H9 (cell line): ENCODE results near the gene NSMF. TPM values are rescaled to one million over a fixed set of nuclear protein-coding genes. Genes with fewer than 3 reads are reported as not detected.

Experiments used
- DNase-seq: peaks from one replicate; pipeline ENCODE4 v3.0.0-alpha.2; 2017
- H2AFZ ChIP-seq: one replicate; pipeline ENCODE4 v1.6.1; 2013; ENCODE audit warnings: mild to moderate bottlenecking, low read length, control low read depth, moderate library complexity
- H2AK5ac ChIP-seq: 2 replicates; pipeline ENCODE4 v1.6.1; 2013; ENCODE audit warnings: low read length, control low read depth, mixed read lengths; ENCODE audit not compliant: insufficient read length
- H2BK120ac ChIP-seq: one replicate; pipeline ENCODE4 v1.6.1; 2013; ENCODE audit warnings: low read depth, mild to moderate bottlenecking, low read length, control low read depth, inconsistent platforms; ENCODE audit not compliant: poor library complexity, severe bottlenecking
- H2BK12ac ChIP-seq: 2 replicates; pipeline ENCODE4 v1.6.1; 2013; ENCODE audit warnings: low read length, control low read depth, mixed read lengths, low read depth; ENCODE audit not compliant: insufficient read length
- H2BK15ac ChIP-seq: 2 replicates; pipeline ENCODE4 v1.6.1; 2013; ENCODE audit warnings: low read depth, low read length, control low read depth
- H2BK20ac ChIP-seq: one replicate; pipeline ENCODE4 v1.6.1; 2013; ENCODE audit warnings: low read depth, mild to moderate bottlenecking, low read length, control low read depth, inconsistent platforms; ENCODE audit not compliant: poor library complexity, severe bottlenecking
- H2BK5ac ChIP-seq: 2 replicates; pipeline ENCODE4 v1.6.1; 2013; ENCODE audit warnings: low read length, control low read depth, mixed read lengths; ENCODE audit not compliant: insufficient read length
- H3K14ac ChIP-seq: 2 replicates; pipeline ENCODE4 v1.6.1; 2013; ENCODE audit warnings: low read length, control low read depth; ENCODE audit not compliant: insufficient read depth
- H3K18ac ChIP-seq: 2 replicates; pipeline ENCODE4 v1.6.1; 2013; ENCODE audit warnings: low read depth, mild to moderate bottlenecking, mixed read lengths, low read length, control low read depth; ENCODE audit not compliant: insufficient read length
- H3K23ac ChIP-seq: 2 replicates; pipeline ENCODE4 v1.6.1; 2013; ENCODE audit warnings: low read length, control low read depth, mixed read lengths, low read depth; ENCODE audit not compliant: insufficient read length
- H3K23me2 ChIP-seq: 2 replicates; pipeline ENCODE4 v1.6.1; 2013; ENCODE audit warnings: low read depth, mild to moderate bottlenecking, mixed read lengths, low read length, control low read depth; ENCODE audit not compliant: insufficient read length, poor library complexity, severe bottlenecking
- H3K27ac ChIP-seq: 2 replicates; pipeline ENCODE4 v1.5.1; 2013; ENCODE audit warnings: low read length, control low read depth, mixed read lengths, low read depth; ENCODE audit not compliant: insufficient read length
- H3K27me3 ChIP-seq: 2 replicates; pipeline ENCODE4 v1.6.1; 2013; ENCODE audit warnings: low read length, control low read depth, inconsistent platforms; ENCODE audit not compliant: insufficient read depth
- H3K4ac ChIP-seq: 2 replicates; pipeline ENCODE4 v1.6.1; 2013; ENCODE audit warnings: low read depth, mild to moderate bottlenecking, control low read depth, inconsistent platforms, low read length, moderate library complexity
- H3K4me1 ChIP-seq: 2 replicates; pipeline ENCODE4 v1.6.1; 2013; ENCODE audit warnings: low read length, control low read depth, inconsistent platforms; ENCODE audit not compliant: insufficient read depth
- H3K4me2 ChIP-seq: 2 replicates; pipeline ENCODE4 v1.6.1; 2013; ENCODE audit warnings: low read length, control low read depth, mixed read lengths; ENCODE audit not compliant: insufficient read length, insufficient read depth
- H3K56ac ChIP-seq: 2 replicates; pipeline ENCODE4 v1.6.1; 2013; ENCODE audit warnings: low read depth, mild to moderate bottlenecking, mixed read lengths, low read length, control low read depth; ENCODE audit not compliant: insufficient read length
- H3K79me1 ChIP-seq: 2 replicates; pipeline ENCODE4 v1.6.1; 2013; ENCODE audit warnings: low read depth, mild to moderate bottlenecking, moderate library complexity, low read length, control low read depth, inconsistent platforms; ENCODE audit not compliant: insufficient read depth, poor library complexity, severe bottlenecking
- H3K79me2 ChIP-seq: 2 replicates; pipeline ENCODE4 v1.6.1; 2013; ENCODE audit warnings: low read length, control low read depth, inconsistent platforms; ENCODE audit not compliant: insufficient read depth
- H3K9ac ChIP-seq: 2 replicates; pipeline ENCODE4 v1.6.1; 2013; ENCODE audit warnings: low read length, control low read depth, mixed read lengths; ENCODE audit not compliant: insufficient read length; ENCODE audit errors: extremely low read depth
- H3K9me3 ChIP-seq: one replicate; pipeline ENCODE4 v1.6.1; 2013; ENCODE audit warnings: low read depth, low read length, inconsistent platforms; ENCODE audit not compliant: control insufficient read depth
- H3T11ph ChIP-seq: one replicate; pipeline ENCODE4 v1.6.1; 2013; ENCODE audit warnings: mild to moderate bottlenecking, low read length, control low read depth, inconsistent platforms
- H4K20me1 ChIP-seq: one replicate; pipeline ENCODE4 v1.6.1; 2013; ENCODE audit not compliant: control insufficient read depth, insufficient read length, insufficient read depth
- H4K5ac ChIP-seq: 2 replicates; pipeline ENCODE4 v1.6.1; 2013; ENCODE audit warnings: low read depth, mild to moderate bottlenecking, mixed read lengths, low read length, control low read depth; ENCODE audit not compliant: insufficient read length
- H4K8ac ChIP-seq: replicated peaks from 2 replicates; pipeline ENCODE4 v1.6.1; 2013; ENCODE audit warnings: low read length, control low read depth, mixed read lengths, low read depth; ENCODE audit not compliant: insufficient read length
- H4K91ac ChIP-seq: 2 replicates; pipeline ENCODE4 v1.6.1; 2013; ENCODE audit warnings: low read depth, mild to moderate bottlenecking, moderate library complexity, mixed read lengths, low read length, control low read depth; ENCODE audit not compliant: insufficient read length
- H3K27ac Mint-ChIP-seq, 3 experiments: 2 replicates in 2 of 3; 3 replicates in 1 of 3; pipeline ENCODE4 v1.8.0; 2020 to 2021; ENCODE audit warnings: mixed read lengths in 3 of 3, mild to moderate bottlenecking in 1 of 3, moderate library complexity in 1 of 3
- H3K27me3 Mint-ChIP-seq: 2 replicates; pipeline ENCODE4 v1.8.0; 2021; ENCODE audit warnings: low read depth, mild to moderate bottlenecking, moderate library complexity, mixed read lengths
- H3K36me3 Mint-ChIP-seq, 3 experiments: 2 replicates in 2 of 3; 3 replicates in 1 of 3; pipeline ENCODE4 v1.8.0; 2020 to 2021; ENCODE audit warnings: low read depth in 3 of 3, mixed read lengths in 3 of 3; ENCODE audit not compliant: insufficient read depth in 1 of 3
- H3K4me1 Mint-ChIP-seq, 2 experiments: 2 replicates each; pipeline ENCODE4 v1.8.0; 2020; ENCODE audit warnings: mixed read lengths in 2 of 2
- H3K4me3 Mint-ChIP-seq, 2 experiments: 2 replicates in 1 of 2; 3 replicates in 1 of 2; pipeline ENCODE4 v1.8.0; 2020 to 2021; ENCODE audit warnings: mild to moderate bottlenecking in 2 of 2, mixed read lengths in 2 of 2, moderate library complexity in 1 of 2
- H3K9me3 Mint-ChIP-seq, 2 experiments: 2 replicates in 1 of 2; 3 replicates in 1 of 2; pipeline ENCODE4 v1.8.0; 2020; ENCODE audit warnings: mild to moderate bottlenecking in 2 of 2, mixed read lengths in 2 of 2, moderate library complexity in 1 of 2
- WGBS: extraction: QIAGEN DNeasy Blood & Tissue Kit; methylation state at CpG from one replicate; pipeline ENCODE4 v1.1.7; 2013; ENCODE audit warnings: missing lambda C conversion rate, low lambda C conversion rate, mixed read lengths; ENCODE audit not compliant: insufficient read length; ENCODE audit errors: extremely low coverage; 5-methylcytosine and 5-hydroxymethylcytosine counted together
- total RNA-seq: library from RNA; stranded (reverse); gene quantifications from 2 replicates; pipeline ENCODE4 v1.2.1, GENCODE V29; 2021
- TF ChIP-seq, protein P1 (sequence below): fragments of 200-600 bp; sonication (generic); conservative IDR thresholded peaks from 3 replicates; pipeline ENCODE4 v1.8.0; 2021; ENCODE audit warnings: antibody characterized with exemption, mild to moderate bottlenecking

Gene NSMF
- total RNA-seq, 1 experiment from 2014 or later: 46.3 TPM

DNA sequence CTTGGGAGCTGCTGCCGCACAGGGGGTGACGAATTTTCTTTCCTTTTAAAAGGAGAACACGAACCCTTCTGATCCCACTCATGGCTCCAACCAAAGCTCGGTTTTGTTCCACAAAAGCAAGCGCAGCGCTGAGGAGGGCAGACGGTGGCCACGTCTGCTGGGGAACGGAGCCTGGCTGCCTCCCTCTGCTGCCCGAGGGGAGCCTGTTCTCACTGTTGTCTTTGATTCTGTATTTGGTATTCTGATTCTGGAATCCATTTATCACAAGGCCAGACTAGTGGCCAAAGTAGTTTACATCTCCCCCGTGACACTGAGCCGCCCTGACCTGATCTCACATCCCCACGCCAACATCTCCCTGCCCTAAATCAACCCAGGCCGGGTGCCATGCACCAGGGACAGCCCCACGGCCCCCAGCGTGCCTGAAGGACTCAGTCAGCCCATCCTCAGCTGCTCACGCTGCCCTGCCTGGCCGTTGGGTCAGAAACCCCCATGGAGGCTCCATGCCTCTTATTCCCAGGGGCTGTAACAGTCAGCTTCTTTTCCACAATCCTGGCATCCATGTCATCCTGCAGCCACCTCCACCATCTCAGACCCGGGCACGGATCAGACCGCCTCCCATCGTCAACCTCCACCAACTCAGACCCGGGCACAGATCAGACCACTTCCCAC, 6.7 kb upstream of the NSMF start:
- TF ChIP-seq, protein P1, sequence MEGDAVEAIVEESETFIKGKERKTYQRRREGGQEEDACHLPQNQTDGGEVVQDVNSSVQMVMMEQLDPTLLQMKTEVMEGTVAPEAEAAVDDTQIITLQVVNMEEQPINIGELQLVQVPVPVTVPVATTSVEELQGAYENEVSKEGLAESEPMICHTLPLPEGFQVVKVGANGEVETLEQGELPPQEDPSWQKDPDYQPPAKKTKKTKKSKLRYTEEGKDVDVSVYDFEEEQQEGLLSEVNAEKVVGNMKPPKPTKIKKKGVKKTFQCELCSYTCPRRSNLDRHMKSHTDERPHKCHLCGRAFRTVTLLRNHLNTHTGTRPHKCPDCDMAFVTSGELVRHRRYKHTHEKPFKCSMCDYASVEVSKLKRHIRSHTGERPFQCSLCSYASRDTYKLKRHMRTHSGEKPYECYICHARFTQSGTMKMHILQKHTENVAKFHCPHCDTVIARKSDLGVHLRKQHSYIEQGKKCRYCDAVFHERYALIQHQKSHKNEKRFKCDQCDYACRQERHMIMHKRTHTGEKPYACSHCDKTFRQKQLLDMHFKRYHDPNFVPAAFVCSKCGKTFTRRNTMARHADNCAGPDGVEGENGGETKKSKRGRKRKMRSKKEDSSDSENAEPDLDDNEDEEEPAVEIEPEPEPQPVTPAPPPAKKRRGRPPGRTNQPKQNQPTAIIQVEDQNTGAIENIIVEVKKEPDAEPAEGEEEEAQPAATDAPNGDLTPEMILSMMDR: no peak
- H3K4ac ChIP-seq: no peak overlapping the region
- no peaks in the 10 kb centered on the region for H3K79me1 ChIP-seq
- H2BK20ac ChIP-seq: no peak overlapping the region
- no peak overlapping the region for H2BK5ac ChIP-seq
- H3K14ac ChIP-seq: no peak overlapping the region
- H3K27ac ChIP-seq: no peak overlapping the region
- H2AFZ ChIP-seq: no peak overlapping the region
- DNase-seq: no peak
- no peak overlapping the region for H3K4me3 Mint-ChIP-seq
- no peaks in the 10 kb centered on the region for H3K4me1 Mint-ChIP-seq
- no peak overlapping the region for H3K56ac ChIP-seq
- H2AK5ac ChIP-seq: no peak overlapping the region
- H3K79me2 ChIP-seq: no peaks in the 10 kb centered on the region
- H3K23me2 ChIP-seq: peaks cover 5% of the 10 kb centered on the region
- peaks cover 23% of the 10 kb centered on the region for H3K27me3 Mint-ChIP-seq
- H3K27ac Mint-ChIP-seq: no peak overlapping the region
- H2BK12ac ChIP-seq: no peak overlapping the region
- H3K9me3 Mint-ChIP-seq: no peaks in the 10 kb centered on the region
- no peaks in the 10 kb centered on the region; the same call in 1 of the 2 replicates for H3K27me3 ChIP-seq
- H2BK120ac ChIP-seq: no peak overlapping the region
- WGBS: no CpG with 5 or more reads among the region's 23 CpGs
- H3K4me2 ChIP-seq: no peak overlapping the region
- H3T11ph ChIP-seq: no peak overlapping the region
- no peak overlapping the region for H3K18ac ChIP-seq
- H4K20me1 ChIP-seq: no peaks in the 10 kb centered on the region
- no peak overlapping the region for H2BK15ac ChIP-seq
- no peaks in the 10 kb centered on the region for H3K9me3 ChIP-seq
- H3K36me3 Mint-ChIP-seq: no peaks in the 10 kb centered on the region
- H3K9ac ChIP-seq: no peak overlapping the region
- H3K4me1 ChIP-seq: no peaks in the 10 kb centered on the region
- no peak overlapping the region for H3K23ac ChIP-seq
- no peak overlapping the region for H4K8ac ChIP-seq
- H4K91ac ChIP-seq: no peak overlapping the region
- H4K5ac ChIP-seq: no peak overlapping the region
